HEK293T (cell line): ENCODE results near the gene OR52K2.

ENCODE experiments used
- FOXK2 ChIP-seq: fragments of 450-650 bp; IDR thresholded peaks from 2 replicates; pipeline ENCODE4 v1.6.1; 2016; ENCODE audit warnings: mild to moderate bottlenecking
- FOXM1 ChIP-seq: fragments of 450-650 bp; IDR thresholded peaks from 2 replicates; pipeline ENCODE4 v1.6.1; 2017; ENCODE audit warnings: mild to moderate bottlenecking, borderline replicate concordance
- SP1 ChIP-seq: fragments of 450-650 bp; IDR thresholded peaks from 2 replicates; pipeline ENCODE4 v1.6.1; 2017

GRCh38 chr11:4481240-4481582 is 32.1 kb downstream of the OR52K2 start:
- TF ChIP-seq FOXK2 (no peak), FOXM1 (no peak), SP1 (no peak)
